ENCODE measurements around the gene ROR2.

ROR2 gene

DNA sequence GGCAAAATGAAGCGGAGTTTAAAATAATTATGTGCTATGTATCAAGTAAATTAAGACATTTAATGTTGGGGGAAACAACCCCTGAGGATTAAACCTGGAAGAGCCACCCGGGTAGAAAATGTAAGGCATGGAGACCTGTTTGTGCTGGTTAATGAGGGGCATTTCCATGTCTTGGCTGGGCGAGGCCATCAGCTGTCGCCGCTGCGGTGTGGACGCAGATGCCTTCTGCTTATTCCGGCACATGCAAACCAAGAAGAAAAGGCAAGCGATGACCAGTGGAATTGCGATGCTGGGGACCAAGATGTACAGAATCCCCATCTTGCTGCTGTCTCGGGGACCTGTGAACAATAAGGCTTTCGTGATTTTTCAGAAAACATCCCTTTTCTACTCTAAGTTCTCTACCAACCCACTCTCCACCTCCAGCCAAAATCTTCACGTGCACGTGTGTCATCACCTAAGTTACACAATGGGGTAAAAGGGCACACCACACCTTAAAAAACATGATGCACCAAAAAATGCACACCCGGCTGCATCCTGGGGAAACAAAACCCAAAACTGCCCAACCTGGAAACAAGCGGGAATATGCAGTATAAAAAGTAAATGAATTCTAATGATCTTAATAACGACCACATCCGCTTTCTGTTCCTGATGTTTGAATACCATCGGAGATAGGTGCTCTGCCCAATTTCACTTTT, 223.5 kb downstream of the ROR2 start:
- Histone ChIP-seq H3F3A (ENCODE audit: low read depth) (no peaks in the 10 kb centered on the region), H3K36me3 (ENCODE audit: insufficient read depth, low read length) (no peaks in the 10 kb centered on the region), H3K79me2 (ENCODE audit: insufficient read depth, low read length) (no peaks in the 10 kb centered on the region), H4K20me1 (ENCODE audit: insufficient read depth, low read length, poor library complexity, severe bottlenecking) (no peaks in the 10 kb centered on the region), H2AFZ (ENCODE audit: low read length) (no peak overlapping the region), H3K4me3 (ENCODE audit: low read length, poor library complexity, severe bottlenecking) (no peak overlapping the region), H3K4me2 (ENCODE audit: low read depth, low read length, poor library complexity, severe bottlenecking) (no peak overlapping the region), H3K4me1 (ENCODE audit: insufficient read depth, low read length, poor library complexity, severe bottlenecking) (no peaks in the 10 kb centered on the region), H3K9me2 (replicated peaks; ENCODE audit: low read depth, low read length) (no peaks in the 10 kb centered on the region), H3K9ac (ENCODE audit: low read depth, low read length, poor library complexity, severe bottlenecking) (no peak overlapping the region), H3K27me3 (ENCODE audit: insufficient read depth, low read length, poor library complexity, severe bottlenecking) (no peaks in the 10 kb centered on the region), H3K9me3 (ENCODE audit: insufficient read depth, low read depth, low read length) (no peaks in the 10 kb centered on the region)
- no peak for TF ChIP-seq EZH2phosphoT487 (IDR thresholded peaks at IDR 0.05; ENCODE audit: borderline replicate concordance)
- TF ChIP-seq, protein P1, sequence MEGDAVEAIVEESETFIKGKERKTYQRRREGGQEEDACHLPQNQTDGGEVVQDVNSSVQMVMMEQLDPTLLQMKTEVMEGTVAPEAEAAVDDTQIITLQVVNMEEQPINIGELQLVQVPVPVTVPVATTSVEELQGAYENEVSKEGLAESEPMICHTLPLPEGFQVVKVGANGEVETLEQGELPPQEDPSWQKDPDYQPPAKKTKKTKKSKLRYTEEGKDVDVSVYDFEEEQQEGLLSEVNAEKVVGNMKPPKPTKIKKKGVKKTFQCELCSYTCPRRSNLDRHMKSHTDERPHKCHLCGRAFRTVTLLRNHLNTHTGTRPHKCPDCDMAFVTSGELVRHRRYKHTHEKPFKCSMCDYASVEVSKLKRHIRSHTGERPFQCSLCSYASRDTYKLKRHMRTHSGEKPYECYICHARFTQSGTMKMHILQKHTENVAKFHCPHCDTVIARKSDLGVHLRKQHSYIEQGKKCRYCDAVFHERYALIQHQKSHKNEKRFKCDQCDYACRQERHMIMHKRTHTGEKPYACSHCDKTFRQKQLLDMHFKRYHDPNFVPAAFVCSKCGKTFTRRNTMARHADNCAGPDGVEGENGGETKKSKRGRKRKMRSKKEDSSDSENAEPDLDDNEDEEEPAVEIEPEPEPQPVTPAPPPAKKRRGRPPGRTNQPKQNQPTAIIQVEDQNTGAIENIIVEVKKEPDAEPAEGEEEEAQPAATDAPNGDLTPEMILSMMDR (conservative IDR thresholded peaks at IDR 0.05; ENCODE audit: low read length): no peak

DNA sequence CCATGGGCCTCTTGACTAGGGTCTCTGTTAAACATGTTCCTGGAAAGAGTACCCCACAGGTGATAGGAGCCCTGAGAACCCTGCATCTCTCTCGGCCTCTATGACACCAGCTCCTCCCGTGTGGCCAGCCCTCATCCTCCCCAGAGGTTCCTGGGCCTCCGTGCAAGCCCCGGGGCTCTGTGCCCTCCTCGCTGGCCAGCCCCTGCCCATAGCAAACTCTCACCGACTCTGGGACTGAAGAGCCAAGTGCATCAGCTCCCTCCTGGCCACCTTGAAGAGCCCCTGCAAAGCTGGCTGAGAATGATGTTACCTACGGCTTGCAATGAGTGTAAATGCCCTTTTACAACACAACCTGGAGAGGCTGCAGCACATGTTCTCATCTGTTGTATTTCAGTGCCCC, 224.4 kb downstream of the ROR2 start:
- H3K9me3 ChIP-seq (ENCODE audit: insufficient read depth, low read depth, low read length): no peaks in the 10 kb centered on the region
- H3K79me2 ChIP-seq (ENCODE audit: insufficient read depth, low read length): no peaks in the 10 kb centered on the region
- H3K4me1 ChIP-seq (ENCODE audit: insufficient read depth, low read length, poor library complexity, severe bottlenecking): no peaks in the 10 kb centered on the region
- no peak overlapping the region for H3K4me3 ChIP-seq (ENCODE audit: low read length, poor library complexity, severe bottlenecking)
- no peaks in the 10 kb centered on the region for H3F3A ChIP-seq (ENCODE audit: low read depth)
- no peaks in the 10 kb centered on the region for H4K20me1 ChIP-seq (ENCODE audit: insufficient read depth, low read length, poor library complexity, severe bottlenecking)
- H3K9ac ChIP-seq (ENCODE audit: low read depth, low read length, poor library complexity, severe bottlenecking): no peak overlapping the region
- no peaks in the 10 kb centered on the region for H3K9me2 ChIP-seq (replicated peaks; ENCODE audit: low read depth, low read length)
- no peaks in the 10 kb centered on the region for H3K36me3 ChIP-seq (ENCODE audit: insufficient read depth, low read length)
- no peak overlapping the region for H3K4me2 ChIP-seq (ENCODE audit: low read depth, low read length, poor library complexity, severe bottlenecking)
- no peak overlapping the region for H2AFZ ChIP-seq (ENCODE audit: low read length)
- H3K27me3 ChIP-seq (ENCODE audit: insufficient read depth, low read length, poor library complexity, severe bottlenecking): no peaks in the 10 kb centered on the region
- no peak for TF ChIP-seq EZH2phosphoT487 (IDR thresholded peaks at IDR 0.05; ENCODE audit: borderline replicate concordance)
- TF ChIP-seq, protein P1 (conservative IDR thresholded peaks at IDR 0.05; ENCODE audit: low read length): no peak

DNA sequence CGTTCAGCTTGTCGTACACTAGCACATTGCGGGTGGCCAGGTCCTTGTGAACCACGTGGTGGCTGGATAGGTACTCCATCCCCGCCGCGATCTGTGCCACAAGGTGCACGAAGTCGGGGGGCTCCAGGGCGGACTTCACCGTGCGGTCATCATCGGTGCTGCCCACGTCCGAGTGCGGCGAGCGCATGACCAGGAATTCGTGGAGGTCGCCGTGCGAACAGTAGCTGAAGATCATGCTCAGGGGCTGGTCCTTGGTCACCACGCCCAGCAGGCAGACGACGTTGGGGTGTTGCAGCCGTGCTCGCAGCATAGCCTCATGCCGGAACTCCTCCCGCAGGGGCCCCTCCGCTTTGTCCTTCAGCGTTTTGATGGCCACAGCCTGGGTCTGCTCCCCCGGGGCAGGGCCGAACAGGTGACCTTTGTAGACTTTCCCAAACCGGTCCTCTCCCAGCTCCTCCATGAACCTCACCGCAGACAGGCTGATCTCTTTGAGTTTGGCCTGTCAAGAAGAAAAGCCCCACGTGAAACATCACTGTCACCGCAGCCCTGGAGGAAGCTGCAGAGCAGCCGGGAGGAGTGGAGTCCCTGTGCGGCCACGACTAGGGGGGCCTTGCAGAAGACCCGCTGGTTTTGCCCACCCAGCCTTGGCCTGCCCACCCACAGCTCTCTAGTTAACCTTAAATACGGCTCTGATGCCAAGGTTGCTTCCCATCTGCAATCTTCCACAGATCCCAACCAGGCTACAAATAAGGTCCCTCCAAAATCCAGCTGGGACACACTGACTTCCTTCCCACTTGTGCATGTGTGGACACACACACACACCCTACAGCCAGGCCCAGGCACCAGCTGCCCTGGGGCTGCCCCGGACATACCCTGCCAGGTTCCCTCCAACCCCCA, 225.2 kb downstream of the ROR2 start:
- no peaks in the 10 kb centered on the region for H3K36me3 ChIP-seq (ENCODE audit: insufficient read depth, low read length)
- no peaks in the 10 kb centered on the region for H3K4me1 ChIP-seq (ENCODE audit: insufficient read depth, low read length, poor library complexity, severe bottlenecking)
- H2AFZ ChIP-seq (ENCODE audit: low read length): no peak overlapping the region
- H3K9me2 ChIP-seq (replicated peaks; ENCODE audit: low read depth, low read length): no peaks in the 10 kb centered on the region
- H3K27me3 ChIP-seq (ENCODE audit: insufficient read depth, low read length, poor library complexity, severe bottlenecking): no peaks in the 10 kb centered on the region
- TF ChIP-seq, protein P1 (conservative IDR thresholded peaks at IDR 0.05; ENCODE audit: low read length): no peak
- no peaks in the 10 kb centered on the region for H4K20me1 ChIP-seq (ENCODE audit: insufficient read depth, low read length, poor library complexity, severe bottlenecking)
- no peak overlapping the region for H3K4me2 ChIP-seq (ENCODE audit: low read depth, low read length, poor library complexity, severe bottlenecking)
- no peaks in the 10 kb centered on the region for H3F3A ChIP-seq (ENCODE audit: low read depth)
- no peaks in the 10 kb centered on the region for H3K79me2 ChIP-seq (ENCODE audit: insufficient read depth, low read length)
- no peak overlapping the region for H3K9ac ChIP-seq (ENCODE audit: low read depth, low read length, poor library complexity, severe bottlenecking)
- no peaks in the 10 kb centered on the region for H3K9me3 ChIP-seq (ENCODE audit: insufficient read depth, low read depth, low read length)
- H3K4me3 ChIP-seq (ENCODE audit: low read length, poor library complexity, severe bottlenecking): no peak overlapping the region
